GM18526 (cell line): ENCODE measurements around the gene SMG7.

ENCODE experiments used
- POLR2A ChIP-seq: IDR thresholded peaks from 3 replicates; pipeline ENCODE4 v1.6.1; 2011; ENCODE audit not compliant: insufficient read length; ENCODE audit errors: extremely low read depth

SMG7 gene

DNA sequence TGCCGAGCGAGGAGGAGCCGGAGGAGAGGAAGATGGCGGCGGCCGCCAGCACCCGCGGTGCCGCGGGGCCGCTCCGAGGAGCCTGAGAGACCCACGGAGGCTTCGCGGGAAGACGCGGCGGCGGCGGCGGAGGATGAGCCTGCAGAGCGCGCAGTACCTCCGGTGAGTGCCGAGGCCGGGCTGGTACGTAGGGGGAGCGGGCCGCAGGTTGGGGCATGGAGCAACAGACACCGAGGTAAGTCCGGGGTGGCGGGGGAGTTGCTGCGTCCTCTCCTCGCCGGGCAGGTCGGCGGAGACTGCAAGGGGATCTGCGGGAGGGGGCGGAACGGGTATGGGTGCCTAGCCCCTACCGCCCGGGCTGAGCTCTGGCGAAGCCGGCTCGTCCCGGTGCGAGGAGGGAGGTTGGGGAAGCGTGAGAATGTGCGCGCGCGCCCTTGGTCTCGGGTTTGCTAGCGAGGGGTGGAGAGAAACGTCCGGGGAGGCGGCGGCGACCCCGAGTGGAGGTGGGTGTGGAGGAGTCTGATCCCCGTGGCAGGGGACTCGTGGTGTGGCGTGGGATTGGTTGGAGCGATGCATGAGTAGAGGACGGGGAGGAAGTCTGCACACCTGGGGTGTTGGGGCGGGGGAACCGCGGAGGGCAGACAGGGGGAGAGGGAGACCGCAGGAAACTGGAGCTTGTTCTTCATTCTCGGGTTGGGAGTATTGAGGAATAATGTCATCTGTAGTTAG is at the start of gene SMG7:
Gene SMG7, plus strand, starts transcription at position 12 of the 729 bp plus-strand sequence. Its CDS starts 122 bp downstream, at position 134.
- TF ChIP-seq POLR2A = peak; percentile 65

DNA sequence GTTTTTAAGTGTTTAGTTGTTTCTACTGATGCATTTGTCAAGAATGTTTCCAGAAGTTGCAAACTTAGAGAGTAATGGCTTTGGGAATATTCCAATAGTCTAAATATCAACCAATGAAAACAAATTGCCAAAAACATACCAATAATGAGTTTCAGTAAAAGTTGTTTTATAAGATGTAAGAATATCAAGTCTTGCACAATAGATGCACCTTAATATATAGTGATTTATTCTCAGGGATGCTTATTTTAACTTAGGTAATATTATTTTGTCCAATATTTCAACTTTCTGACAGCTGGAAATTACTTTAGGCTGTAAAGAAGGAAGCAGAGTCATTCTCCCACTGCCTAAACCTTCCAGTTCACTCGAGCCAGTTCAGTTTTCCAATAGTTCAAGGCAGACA is 48.8 kb upstream of the SMG7 start:
- TF ChIP-seq POLR2A = no peak

GRCh38 chr1:183424691-183425090 is 47.6 kb upstream of the SMG7 start:
- no peak for TF ChIP-seq POLR2A

GRCh38 chr1:183431840-183432547 is 40.3 kb upstream of the SMG7 start:
- no peak for TF ChIP-seq POLR2A

GRCh38 chr1:183432548-183432875 is 39.8 kb upstream of the SMG7 start:
- no peak for TF ChIP-seq POLR2A

- no peak for TF ChIP-seq POLR2A
These were observed 38.6 kb upstream of the SMG7 start for GRCh38 chr1:183433703-183434102.

DNA sequence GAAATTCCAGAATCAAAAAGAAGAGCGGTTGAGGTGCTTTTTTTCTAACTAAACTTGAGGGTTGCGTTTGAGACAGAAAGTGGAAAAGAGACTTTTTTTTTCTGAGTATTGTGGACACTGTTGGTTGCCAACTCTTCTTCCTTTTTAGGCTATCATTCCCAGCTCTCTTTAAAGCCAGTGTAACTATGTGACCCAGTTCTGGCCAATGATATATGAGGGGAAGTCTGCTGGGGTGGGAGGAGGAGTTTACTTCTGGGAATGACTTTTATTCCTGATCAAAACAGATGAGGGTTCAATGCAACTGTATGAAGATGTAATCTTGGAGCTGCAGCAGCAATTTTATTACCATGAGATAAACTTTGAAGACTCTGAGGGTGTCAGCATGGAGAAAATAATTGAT is 36.8 kb upstream of the SMG7 start:
- no peak for TF ChIP-seq POLR2A

DNA sequence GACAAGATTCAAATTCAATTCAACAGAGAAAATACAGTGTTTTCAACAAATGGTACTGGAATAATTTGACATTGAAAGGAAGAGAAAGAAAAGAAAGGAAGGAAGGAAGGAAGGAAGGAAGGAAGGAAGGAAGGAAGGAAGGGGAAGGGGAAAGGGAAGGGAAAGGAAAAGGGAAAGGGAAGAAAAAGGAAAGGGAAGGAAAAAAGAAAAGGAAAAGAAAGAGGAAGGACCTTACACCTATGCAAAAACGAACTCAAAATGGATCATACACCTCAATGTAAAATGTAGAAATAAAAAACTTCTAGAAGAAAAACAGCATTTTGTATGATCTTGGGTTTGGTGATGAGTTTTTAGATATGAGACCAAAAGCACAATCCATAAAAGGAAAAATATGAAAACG is 34.2 kb upstream of the SMG7 start:
- TF ChIP-seq POLR2A = no peak

DNA sequence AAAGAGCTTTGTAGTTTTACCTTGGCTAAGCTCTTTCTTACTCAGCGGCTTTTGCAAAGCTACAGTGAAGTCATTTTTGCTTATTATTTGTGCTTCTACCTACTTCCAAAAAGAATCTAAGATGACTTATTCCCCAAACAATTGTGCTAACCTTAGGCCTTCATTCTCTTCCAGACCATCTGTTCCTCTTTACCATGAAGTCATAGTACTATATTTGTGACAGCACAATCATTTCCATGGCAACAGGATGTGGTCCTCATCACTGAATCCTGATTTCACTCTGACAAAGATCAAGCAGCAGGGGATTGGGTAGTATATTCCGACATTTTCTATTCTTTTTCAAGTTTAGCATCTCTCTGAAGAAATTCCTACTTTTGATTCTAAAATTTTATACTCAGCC is 29.3 kb upstream of the SMG7 start:
- no peak for TF ChIP-seq POLR2A

DNA sequence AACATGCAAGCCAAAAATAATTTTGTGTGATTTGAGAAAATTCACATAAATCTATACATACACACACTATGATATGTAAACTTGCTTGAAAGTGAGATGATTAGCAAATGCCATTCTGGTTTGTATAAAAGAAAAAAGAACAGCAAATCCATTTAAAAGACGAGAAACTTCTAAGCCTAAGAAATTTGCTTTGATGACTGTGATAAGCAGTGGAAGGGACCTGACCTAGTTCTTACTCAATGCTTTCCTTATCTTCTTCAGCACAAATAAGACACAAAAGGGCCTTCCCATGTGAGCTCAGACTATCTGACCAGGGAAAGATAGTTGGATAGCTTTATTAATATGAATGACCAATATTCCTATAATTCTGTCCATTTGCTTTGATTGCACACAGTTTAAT is 28.8 kb upstream of the SMG7 start:
- no peak for TF ChIP-seq POLR2A

- TF ChIP-seq POLR2A = no peak
These were observed 28.1 kb upstream of the SMG7 start for GRCh38 chr1:183444243-183444642.

DNA sequence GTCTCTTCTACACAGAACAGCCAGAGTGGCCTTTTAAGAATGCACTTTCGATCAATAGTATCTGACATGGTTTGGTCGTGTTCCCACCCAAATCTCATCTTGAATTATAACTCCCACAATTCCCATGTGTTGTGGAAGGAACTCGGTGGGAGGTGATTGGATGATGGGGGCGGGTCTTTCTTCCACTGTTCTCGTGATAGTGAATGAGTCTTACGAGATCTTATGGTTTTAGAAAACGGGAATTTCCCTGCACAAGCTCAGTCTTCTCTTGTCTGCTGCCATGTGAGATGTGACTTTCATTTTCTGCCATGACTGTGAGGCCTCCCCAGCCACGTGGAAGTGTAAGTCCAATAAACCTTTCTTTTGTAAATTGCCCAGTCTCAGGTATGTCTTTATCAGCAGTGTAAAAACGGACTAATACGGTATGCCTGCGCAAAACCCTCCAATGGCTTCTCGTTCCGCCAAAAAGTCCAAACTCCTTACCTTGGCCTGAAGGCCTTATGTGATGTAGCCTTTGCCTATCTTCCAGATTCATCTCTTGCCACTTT is 23.0 kb upstream of the SMG7 start:
- no peak for TF ChIP-seq POLR2A

GRCh38 chr1:183450093-183450492 is 22.2 kb upstream of the SMG7 start:
- TF ChIP-seq POLR2A = no peak

DNA sequence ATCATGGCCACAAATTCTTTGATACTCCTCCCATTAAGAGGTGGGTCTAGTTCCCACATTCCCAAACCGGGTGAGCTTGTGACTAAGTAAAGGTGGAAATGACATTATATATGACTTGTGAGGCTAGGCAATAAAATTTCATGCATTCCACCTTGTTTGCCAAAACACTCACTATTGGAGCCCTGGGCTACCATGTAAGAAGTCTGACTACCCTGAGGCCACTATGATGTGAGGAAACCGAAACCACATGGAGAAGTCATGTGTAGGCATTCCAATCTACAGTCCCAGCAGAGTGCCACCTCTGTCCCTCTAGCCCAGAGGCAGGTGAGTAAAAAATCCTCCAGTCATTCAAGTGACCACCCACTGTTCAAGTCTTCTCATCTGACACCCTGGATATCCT is 17.9 kb upstream of the SMG7 start:
- no peak for TF ChIP-seq POLR2A

DNA sequence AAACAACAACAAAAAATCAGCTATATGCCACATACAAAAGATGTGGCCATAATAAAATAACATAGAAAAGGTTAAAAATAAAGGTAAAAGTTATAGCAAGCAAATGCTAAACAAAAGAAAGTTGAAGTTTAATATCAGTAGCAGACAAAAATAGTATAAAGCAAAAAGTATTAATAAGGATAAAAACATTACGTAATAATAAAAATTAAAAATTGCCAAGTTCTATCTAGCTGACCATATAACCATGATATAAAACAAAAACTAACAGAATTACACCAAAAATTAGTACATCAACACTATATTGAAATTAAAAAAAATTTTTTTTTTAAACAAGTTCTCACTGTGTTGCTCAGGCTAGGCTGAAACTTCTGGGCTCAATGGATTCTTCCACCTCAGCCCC is 15.5 kb upstream of the SMG7 start:
- TF ChIP-seq POLR2A = no peak

DNA sequence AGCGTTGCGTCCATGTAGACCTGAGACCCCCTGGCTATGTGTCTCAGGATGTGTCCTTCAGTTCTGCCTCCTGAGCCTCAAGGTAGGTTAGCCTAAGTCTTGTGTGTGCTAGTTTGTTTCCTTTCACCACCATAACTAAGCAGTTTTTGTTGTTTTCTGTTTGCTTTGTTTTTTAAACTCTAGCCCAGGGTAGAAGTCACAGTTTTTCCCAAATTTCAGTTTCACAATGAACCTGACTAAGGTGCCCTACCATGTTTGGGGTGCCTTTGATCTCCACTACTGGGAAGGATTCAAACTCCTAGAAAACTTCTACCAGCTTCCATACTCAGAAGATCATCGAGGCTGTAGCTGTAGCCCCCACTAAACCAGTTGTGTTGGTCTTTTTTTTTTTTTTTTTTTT is 14.8 kb upstream of the SMG7 start:
- TF ChIP-seq POLR2A = no peak
